ENCODE results near the gene NPM1. TPM values are rescaled to one million over a fixed set of nuclear protein-coding genes. Genes with fewer than 3 reads are reported as not detected.
"Not testable (repeated sequence)": the region's sequence is repeated elsewhere in the genome, so short reads cannot be mapped to it uniquely, and the experiment has no call there.

The NPM1 gene, protein sequence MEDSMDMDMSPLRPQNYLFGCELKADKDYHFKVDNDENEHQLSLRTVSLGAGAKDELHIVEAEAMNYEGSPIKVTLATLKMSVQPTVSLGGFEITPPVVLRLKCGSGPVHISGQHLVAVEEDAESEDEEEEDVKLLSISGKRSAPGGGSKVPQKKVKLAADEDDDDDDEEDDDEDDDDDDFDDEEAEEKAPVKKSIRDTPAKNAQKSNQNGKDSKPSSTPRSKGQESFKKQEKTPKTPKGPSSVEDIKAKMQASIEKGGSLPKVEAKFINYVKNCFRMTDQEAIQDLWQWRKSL
- 100 to 1,000 TPM; 286 to 408 TPM for total RNA-seq
- long read RNA-seq, transcript NPM1-203 (10 exons, 1,598 nt): minor isoform, 38 of 517 reads
- long read RNA-seq, transcript NPM1-201 (11 exons, 1,758 nt): major isoform, 462 of 517 reads
- long read RNA-seq, transcript NPM1-202 (10 exons, 1,237 nt): minor isoform, 7 of 517 reads
- long read RNA-seq, partial matches to known transcripts: 0 of 517 reads
- long read RNA-seq, other reads (novel, unspliced or antisense): 10 of 517 reads

DNA sequence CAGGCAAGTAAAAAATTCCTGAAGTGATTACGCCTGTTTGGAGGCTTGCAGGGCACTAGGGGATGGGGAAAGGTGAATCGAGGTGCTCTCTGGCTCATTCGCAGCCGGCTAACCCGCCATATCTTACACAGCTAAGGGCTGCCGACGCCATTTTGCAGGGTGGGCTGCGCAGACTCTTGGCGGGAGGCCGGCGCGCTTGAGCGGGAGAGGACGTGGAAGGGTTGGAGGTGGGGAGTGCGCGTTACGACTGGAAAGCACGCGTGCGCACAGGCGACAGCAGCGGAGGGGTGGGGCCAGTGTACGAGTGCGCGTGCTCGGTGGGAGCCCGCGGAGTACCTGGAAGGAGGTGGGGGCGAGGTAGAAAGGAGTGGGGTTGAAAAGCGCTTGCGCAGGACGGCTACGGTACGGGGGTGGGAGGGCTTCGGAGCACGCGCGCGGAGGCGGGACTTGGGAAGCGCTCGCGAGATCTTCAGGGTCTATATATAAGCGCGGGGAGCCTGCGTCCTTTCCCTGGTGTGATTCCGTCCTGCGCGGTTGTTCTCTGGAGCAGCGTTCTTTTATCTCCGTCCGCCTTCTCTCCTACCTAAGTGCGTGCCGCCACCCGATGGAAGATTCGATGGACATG is at the start of gene NPM1:
Gene NPM1 (plus strand): TSS at position 505 of the 625 bp plus-strand sequence. CDS start 100 bp downstream, at position 605.
- DNase-seq (peak; percentile 96), ATAC-seq (peak; percentile 97)
- intact Hi-C loops (cut with DNase I): no loop called here

DNA sequence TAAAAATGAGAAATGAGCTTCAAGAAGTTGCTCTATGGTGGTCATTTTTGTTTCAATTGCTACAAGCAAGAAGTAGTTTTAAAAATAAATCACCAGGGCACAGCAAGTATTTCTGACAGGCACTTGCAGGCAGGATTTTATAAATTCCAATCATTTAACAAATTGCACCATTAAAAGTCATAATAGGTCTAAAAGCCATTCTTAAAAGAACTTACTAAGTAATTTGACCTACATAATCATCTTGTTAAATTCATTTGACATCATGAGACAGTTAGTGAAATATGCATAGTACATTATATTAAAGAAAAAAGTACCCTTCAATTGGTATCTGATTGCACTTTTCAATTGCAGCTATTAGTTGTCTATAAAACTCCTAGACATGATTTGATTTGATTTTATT is 47.6 kb upstream of the NPM1 start:
- intact Hi-C loops (cut with DNase I): no loop called here
- no peak for ATAC-seq
- no peak for DNase-seq

DNA sequence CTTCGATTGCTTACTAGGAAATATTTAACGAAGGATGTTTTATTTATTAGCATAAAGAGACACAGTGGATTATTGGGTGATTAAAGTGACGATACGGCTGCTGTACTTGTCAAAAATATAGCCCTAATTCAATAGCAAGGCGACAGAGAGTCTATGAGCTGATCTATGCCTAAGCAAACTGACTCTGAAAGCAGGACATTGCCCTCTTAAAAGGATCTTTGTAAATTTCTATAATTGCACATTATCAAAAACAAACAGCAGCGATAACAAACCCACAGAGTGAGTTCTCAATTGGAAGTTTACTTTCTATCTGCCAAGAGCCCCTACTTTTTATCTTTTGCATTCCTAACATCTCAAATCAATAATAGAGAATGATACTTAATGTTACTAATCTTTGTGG is 47.2 kb upstream of the NPM1 start:
- ATAC-seq (no peak), DNase-seq (no peak)
- intact Hi-C loops (cut with DNase I): no loop called here

DNA sequence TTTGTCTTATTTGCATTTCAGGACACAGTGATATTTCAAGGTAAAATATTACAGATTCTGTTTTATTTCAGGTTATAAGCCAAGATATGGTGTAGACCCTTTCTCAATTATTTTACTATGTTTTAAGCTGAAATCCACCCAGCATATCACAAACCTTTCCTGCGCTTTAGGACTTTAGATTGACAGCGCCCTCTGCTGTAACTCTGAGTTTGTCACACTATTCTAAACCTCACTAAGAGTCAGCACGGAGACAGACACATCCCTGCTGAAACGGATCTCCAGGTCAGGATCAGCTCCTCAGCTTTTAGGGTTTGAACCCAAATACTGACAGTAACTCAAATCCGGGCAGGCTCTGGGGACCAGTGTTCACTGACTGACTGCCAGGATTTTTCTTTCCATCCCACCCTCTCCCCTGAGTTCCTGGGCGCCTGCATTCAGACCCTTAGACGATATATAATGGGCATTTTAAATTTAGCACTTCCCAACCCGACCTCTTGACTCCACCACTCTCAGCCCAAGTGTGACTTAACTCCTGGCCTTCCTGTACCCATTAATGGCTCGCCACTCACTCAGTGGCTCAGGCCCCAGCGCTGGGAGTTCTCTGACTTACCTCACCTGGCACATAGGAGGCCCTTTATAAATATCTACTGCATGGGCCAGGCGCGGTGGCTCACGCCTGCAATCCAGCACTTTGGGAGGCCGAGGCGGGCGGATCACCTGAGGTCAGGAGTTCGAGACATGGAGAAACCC is 45.1 kb upstream of the NPM1 start:
- ATAC-seq (peak; percentile 50 to 67), DNase-seq (no peak)
- intact Hi-C loops (cut with DNase I): no loop called here

DNA sequence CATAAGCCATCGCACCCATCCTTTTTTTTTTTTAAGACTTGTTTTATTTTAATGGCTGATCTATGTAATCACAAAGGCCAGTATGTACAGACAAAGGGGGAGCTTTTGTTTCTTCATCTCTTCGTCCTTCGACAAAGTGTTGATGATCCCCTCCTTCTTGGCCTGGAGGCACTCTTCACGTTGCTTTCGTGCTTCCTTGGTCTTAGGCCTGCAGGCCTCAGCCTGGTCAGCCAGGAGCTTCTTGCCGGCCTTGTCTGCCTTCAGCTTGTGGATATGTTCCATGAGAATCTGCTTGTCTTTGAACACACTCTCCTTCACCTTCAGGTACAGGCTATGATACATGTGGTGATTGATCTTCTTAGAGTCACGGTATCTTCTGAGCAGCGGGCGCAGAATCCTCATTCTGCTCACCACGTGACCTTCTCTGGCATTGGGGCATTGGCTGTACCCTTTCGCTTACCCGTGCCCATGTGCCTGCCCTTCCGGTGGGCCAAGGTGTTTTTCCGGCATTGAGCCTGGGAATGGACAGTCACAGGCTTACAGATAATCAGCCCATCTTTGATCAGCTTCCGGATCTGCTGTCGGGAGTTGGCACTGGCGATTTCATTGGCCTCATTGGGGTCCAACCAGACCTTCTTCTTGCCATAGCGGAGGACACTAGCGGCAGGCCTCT is 42.6 kb upstream of the NPM1 start:
- ATAC-seq: no peak
- intact Hi-C loops (cut with DNase I): no loop called here
- DNase-seq: no peak

DNA sequence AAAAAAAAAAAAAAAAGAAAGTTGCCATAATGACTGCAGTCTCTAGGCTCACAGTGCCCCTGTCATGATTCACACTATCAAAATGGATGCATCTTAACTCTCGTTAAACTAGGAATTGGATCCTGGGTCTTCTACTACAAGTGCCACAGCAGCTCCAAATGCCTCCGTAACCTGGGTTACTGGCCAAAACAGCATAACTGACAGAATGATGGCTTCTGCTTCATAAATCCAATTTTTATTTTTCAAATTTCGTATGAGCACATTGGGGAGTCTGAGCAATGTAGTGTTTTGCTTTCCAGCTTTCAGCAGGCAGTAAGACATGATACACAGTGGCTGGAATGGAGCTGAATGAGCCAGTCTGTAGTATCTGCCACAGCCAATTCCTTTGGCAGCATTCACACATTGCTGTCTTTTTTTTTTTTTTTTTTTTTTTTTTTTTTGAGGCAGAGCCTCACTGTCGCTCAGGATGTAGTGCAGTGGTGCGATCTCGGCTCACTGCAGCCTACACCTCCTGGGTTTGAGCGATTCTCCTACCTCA is 36.0 kb upstream of the NPM1 start:
- intact Hi-C loops (cut with DNase I): no loop called here
- no peak for DNase-seq
- peak; percentile 48 to 81 for ATAC-seq

DNA sequence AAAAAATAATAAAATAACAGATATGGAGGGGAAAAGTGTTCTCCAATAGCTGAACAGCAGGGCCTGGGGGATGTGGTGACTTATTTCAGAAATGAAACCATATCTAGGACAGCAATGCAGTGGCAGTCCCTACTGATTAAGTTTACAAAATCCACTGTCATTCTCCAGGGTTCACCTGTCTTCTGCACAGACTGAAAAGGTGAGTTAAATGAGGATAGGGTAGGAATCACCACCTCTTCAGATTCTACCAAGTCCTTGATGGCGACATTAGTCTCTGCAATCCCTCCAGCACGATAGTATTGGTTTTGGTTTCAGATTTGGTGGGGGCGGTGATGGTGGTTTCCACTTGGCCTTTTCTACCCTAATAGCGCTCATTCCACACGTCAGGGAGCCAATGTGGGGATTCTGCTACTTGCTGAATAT is 32.3 kb upstream of the NPM1 start:
- intact Hi-C loops (cut with DNase I): no loop called here
- DNase-seq (no peak), ATAC-seq (no peak)

DNA sequence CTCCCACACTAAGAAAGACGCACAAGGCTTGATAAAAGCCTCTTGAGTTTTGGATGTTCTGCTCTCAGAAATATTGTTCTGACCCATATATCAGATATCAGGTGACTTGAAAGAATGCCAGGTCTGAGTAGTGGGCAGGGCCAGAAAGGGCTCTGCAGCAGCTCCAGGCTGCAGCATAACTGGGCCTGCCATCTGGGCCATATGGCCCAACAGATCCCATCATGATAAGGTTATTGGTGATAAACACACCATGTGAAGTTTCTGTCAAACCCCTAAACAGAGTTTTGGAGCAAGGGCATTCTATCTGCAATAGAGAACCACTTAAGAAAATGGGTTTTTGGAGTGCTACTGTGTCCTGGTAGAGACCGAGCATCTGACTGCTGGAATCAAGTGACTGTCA is 29.8 kb upstream of the NPM1 start:
- intact Hi-C loops (cut with DNase I): no loop called here

DNA sequence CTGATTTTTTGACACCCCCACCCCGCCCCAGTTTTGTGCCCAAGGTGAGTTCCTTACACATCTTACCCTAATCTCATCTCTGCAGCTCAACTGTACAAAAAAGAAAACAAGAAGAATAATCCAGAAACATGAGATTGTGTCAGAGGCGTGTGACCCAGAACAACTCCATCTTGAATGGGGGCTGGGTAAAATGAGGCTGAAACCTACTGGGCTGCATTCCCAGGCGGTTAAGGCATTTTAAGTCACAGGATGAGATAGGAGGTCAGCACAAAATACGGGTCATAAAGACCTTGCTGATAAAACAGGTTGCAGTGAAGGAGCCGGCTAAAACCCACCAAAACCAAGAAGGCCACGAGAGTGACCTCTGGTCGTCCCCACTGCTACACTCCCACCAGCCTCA is 26.5 kb upstream of the NPM1 start:
- intact Hi-C loops (cut with DNase I); ATAC-seq; DNase-seq: not testable (repeated sequence)

More for the DNA sequence above, 29.8 kb upstream of the NPM1 start:
- no peak for DNase-seq
- no peak for ATAC-seq

DNA sequence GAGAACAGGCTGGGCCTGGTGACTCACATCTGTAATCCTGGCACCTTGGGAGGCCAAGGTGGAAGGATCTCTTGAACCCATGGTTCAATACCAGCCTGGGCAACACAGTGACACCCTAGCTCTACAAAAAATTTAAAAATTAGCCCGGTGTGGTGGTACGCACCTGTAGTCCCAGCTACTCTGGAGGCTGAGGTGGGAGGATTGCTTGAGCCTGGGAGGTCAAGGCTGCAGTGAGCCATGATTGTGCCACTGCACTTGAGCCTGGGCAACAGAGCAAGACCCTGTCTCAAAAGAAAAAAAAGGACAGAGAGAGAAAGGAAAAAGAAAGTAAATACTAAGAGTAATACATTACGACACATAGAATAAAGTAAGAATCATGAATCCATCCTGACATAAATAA is 24.4 kb upstream of the NPM1 start:
- DNase-seq; ATAC-seq; intact Hi-C loops (cut with DNase I): not testable (repeated sequence)

DNA sequence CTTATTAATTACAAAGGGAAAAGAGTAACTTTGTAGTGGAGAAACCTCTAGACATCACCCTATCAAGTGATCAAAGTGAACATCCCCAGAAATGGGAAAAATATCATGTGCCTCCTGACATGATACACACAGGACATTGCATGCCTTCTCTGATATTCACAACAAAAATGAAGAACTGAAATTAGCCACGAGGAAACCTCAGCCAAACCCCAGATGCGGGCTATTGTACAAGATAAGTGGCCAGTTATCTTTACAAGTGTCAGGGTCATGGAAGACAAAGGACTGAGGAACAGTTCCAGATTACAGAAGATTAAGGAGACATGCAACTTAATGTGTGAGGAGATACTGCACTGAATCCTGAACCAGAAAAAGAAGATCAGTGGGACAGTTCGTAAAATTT is 23.8 kb upstream of the NPM1 start:
- DNase-seq (no peak), ATAC-seq (no peak)
- intact Hi-C loops (cut with DNase I): no loop called here

DNA sequence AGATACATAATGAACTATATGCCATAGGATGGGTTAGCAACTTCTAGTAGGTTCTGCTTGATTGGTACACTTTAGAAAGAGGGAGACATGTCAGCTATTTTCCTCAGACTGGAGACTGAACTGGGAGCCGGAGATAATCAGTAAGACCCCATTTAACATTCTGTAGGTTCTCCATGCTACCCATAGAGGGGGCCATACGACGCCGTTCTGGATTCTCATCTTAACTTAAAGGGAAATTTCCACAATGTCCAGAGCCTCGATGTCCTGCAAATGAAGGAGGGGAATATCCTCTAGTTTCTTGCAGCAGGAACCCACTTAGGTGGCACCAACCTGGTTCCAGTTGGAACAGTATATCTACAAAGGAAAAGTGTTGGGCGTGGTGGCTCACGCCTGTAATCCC is 22.3 kb upstream of the NPM1 start:
- DNase-seq: no peak
- intact Hi-C loops (cut with DNase I): no loop called here
- no peak for ATAC-seq

DNA sequence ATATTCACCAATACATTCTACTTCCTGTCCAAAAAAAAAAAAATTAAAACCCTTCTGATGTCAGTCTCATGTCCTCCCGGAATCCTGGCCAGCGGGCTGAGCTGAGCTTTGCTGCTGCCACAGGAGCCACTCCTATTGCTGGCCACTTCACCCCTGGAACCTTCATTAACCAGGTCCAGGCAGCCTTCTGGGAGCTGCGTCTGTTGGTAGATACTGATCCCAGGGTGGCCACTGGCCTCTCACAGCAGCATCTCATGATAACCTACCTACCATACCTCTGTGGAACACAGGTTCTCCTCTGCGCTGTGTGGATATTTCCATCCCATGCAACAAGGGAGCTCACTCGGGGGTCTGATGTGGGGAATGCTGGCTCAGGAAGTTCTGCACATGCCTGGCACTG is 21.0 kb upstream of the NPM1 start:
- intact Hi-C loops (cut with DNase I): no loop called here
- no peak for ATAC-seq
- DNase-seq: no peak

DNA sequence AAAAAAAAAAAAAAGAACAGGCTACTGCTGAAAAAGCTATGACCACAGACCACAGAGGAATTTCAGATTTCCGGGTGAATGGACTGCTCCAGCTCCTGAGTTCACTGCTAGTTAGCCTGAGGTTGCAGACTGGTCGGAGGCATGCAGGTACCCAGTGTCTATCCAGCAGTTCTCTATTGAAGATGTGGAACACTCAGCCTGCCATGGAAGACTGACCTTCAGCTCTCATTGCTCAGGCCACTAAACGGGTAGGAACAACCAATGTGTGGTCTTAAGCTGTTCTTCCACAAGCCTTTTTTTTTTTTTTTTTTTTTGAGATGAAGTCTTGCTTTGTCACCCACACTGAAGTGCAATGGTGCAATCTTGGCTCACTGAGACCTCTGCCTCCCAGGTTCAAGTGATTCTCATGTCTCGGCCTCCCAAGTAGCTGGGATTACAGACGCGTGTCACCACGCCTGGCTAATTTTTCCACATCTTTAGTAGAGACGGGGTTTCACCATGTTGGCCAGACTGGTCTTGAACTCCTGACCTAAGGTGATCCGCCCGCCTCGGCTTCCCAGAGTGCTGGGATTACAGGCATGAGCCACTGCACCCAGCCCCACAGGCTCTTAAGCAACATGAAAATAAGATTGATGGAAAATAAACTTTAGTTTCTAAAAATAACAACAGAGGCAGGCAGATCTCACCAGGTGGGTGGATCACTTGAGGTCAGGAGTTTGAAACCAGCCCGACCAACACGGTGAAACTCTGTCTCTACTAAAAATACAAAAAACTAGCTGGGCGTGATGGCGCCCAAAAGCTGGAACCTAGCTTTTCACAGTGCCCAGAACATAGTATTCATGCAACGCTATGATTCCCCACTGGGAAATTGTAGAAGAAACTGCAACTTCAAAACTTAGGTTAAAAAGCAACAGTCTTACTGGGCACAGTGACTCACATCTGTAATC is 20.0 kb upstream of the NPM1 start:
- intact Hi-C loops (cut with DNase I): no loop called here
- ATAC-seq (no peak), DNase-seq (no peak)

DNA sequence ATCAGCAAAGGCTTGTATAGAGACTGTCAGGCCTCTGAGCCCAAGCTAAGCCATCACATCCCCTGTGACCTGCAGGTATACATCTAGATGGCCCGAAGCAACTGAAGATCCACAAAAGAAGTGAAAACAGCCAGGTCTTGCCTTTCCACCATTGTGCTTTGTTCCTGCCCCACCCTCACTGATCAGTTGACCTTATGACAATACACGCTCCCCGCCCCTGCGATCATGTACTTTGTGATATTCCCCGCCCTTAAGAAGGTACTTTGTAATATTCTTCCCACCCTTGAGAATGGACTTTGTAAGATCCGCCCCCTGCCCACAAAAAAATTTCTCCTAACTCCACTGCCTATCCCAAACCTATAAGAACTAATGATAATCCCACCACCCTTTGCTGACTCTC is 18.6 kb upstream of the NPM1 start:
- no peak for DNase-seq
- intact Hi-C loops (cut with DNase I): no loop called here
- ATAC-seq: no peak

DNA sequence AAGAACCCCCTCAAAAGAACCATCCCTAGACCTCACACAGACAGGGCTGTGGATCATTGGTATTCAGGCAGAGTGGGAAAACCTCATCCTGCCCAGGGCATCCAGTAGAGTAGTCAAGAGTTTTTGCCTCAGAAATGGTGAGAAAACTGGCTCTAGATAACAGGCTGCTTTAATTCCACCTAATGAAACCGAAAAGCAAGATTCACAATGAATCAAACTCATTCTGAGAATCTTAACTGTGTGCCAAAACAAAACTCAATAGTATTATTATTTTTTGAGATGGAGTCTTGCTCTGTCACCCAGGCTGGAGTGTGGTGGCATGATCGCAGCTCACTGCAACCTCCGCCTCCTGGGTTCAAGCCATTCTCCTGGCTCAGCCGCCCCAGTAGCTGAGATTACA is 17.8 kb upstream of the NPM1 start:
- no peak for ATAC-seq
- intact Hi-C loops (cut with DNase I): no loop called here

DNA sequence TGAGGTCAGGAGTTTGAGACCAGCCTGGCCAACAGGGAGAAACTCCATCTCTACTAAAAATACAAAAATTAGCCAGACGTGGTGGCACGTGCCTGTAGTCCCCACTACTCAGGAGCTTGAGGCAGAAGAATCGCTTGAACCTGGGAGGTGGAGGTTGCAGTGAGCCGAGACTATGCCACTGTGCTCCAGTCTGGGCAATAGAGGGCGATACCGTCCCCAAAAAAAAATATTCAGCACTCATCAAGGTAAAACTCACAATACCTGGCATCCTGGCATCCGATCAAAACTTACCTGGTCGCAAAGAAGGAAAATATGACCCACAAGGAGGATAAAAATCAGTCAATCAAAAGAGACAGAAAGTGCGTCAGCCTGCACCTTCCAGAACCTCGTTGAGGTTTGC is 16.8 kb upstream of the NPM1 start:
- intact Hi-C loops (cut with DNase I); DNase-seq; ATAC-seq: not testable (repeated sequence)

More for the DNA sequence above, 17.8 kb upstream of the NPM1 start:
- DNase-seq: no peak

DNA sequence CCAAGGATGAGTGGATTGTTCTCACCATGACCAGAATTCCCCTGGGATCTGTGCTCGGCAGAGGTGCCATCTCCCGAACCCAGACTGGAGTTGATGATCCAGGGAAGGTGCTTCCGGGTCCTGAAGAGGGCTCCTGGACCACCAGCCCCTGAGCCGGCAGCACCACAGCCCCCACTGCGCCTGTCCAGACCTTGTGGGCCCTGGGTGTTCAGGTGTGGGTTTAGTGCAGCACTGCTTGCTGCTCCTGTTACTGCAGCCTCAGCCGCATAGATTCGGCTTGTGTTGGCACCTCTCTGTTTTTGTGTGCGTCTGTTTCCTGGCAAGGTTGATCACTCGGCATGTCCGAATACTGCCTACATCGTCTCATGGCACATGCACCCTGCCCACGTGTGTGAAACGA is 16.3 kb upstream of the NPM1 start:
- intact Hi-C loops (cut with DNase I): no loop called here
- no peak for ATAC-seq
- DNase-seq: no peak
